ENCODE data around the gene TBX21. TPM values are rescaled to one million over a fixed set of nuclear protein-coding genes. Genes with fewer than 3 reads are reported as not detected.

TBX21 gene
- total RNA-seq, 1 experiment from 2014 or later = not detected

- Histone ChIP-seq H3K27ac (no peak overlapping the region), H3K27me3 (peaks cover 13% of the 10 kb centered on the region), H3K36me3 (no peaks in the 10 kb centered on the region), H3K4me1 (peaks cover 40% of the 10 kb centered on the region), H3K9me3 (replicated peaks) (no peaks in the 10 kb centered on the region), H3K4me3 (no peak overlapping the region)
- no peak for DNase-seq
These were observed 16.7 kb upstream of the TBX21 start for GRCh38 chr17:47716375-47716774.

- H3K4me1 ChIP-seq = peaks cover 40% of the 10 kb centered on the region
These were observed 15.8 kb upstream of the TBX21 start for GRCh38 chr17:47717261-47717697.

GRCh38 chr17:47717979-47718621, 14.9 kb upstream of the TBX21 start:
- no peak for DNase-seq

More at GRCh38 chr17:47717261-47717697, 15.8 kb upstream of the TBX21 start:
- no peak overlapping the region for H3K4me3 ChIP-seq
- H3K36me3 ChIP-seq = no peaks in the 10 kb centered on the region
- no peak overlapping the region for H3K27ac ChIP-seq
- peaks cover 22% of the 10 kb centered on the region for H3K27me3 ChIP-seq
- no peaks in the 10 kb centered on the region for H3K9me3 ChIP-seq (replicated peaks)
- DNase-seq = no peak

GRCh38 chr17:47718634-47719405, 14.2 kb upstream of the TBX21 start:
- Histone ChIP-seq H3K27ac (no peak overlapping the region), H3K36me3 (no peaks in the 10 kb centered on the region), H3K4me3 (no peak overlapping the region), H3K4me1 (peaks cover 42% of the 10 kb centered on the region), H3K9me3 (replicated peaks) (no peaks in the 10 kb centered on the region), H3K27me3 (peaks cover 23% of the 10 kb centered on the region)
- DNase-seq = no peak

More at GRCh38 chr17:47717979-47718621, 14.9 kb upstream of the TBX21 start:
- H3K9me3 ChIP-seq (replicated peaks) = no peaks in the 10 kb centered on the region
- H3K4me3 ChIP-seq = no peak overlapping the region
- no peak overlapping the region for H3K27ac ChIP-seq
- H3K4me1 ChIP-seq = peaks cover 40% of the 10 kb centered on the region
- peaks cover 23% of the 10 kb centered on the region for H3K27me3 ChIP-seq
- H3K36me3 ChIP-seq = no peaks in the 10 kb centered on the region

- Histone ChIP-seq H3K4me3 (no peak overlapping the region), H3K27ac (no peak overlapping the region), H3K9me3 (replicated peaks) (no peaks in the 10 kb centered on the region), H3K4me1 (peaks cover 49% of the 10 kb centered on the region), H3K27me3 (peaks cover 23% of the 10 kb centered on the region), H3K36me3 (no peaks in the 10 kb centered on the region)
- peak; percentile 45 to 53 for DNase-seq
These were observed 13.5 kb upstream of the TBX21 start for GRCh38 chr17:47719411-47720152.

GRCh38 chr17:47720196-47720595, 12.8 kb upstream of the TBX21 start:
- H3K9me3 ChIP-seq (replicated peaks) = no peaks in the 10 kb centered on the region
- H3K27me3 ChIP-seq = peaks cover 23% of the 10 kb centered on the region
- H3K27ac ChIP-seq = no peak overlapping the region
- no peak overlapping the region for H3K4me3 ChIP-seq
- H3K36me3 ChIP-seq = no peaks in the 10 kb centered on the region
- H3K4me1 ChIP-seq = peaks cover 54% of the 10 kb centered on the region
- no peak for DNase-seq

GRCh38 chr17:47720754-47721533, 12.1 kb upstream of the TBX21 start:
- DNase-seq = peak in 1 of 2 experiments; percentile 37
- peaks cover 23% of the 10 kb centered on the region for H3K27me3 ChIP-seq
- H3K9me3 ChIP-seq (replicated peaks) = no peaks in the 10 kb centered on the region
- H3K4me1 ChIP-seq = peaks cover 54% of the 10 kb centered on the region
- H3K36me3 ChIP-seq = no peaks in the 10 kb centered on the region
- H3K4me3 ChIP-seq = no peak overlapping the region
- no peak overlapping the region for H3K27ac ChIP-seq

- no peaks in the 10 kb centered on the region for H3K9me3 ChIP-seq (replicated peaks)
- H3K27ac ChIP-seq = no peak overlapping the region
- H3K4me1 ChIP-seq = peaks cover 55% of the 10 kb centered on the region
- peaks cover 20% of the 10 kb centered on the region for H3K27me3 ChIP-seq
- DNase-seq = no peak
- H3K36me3 ChIP-seq = no peaks in the 10 kb centered on the region
- no peak overlapping the region for H3K4me3 ChIP-seq
These were observed 11.3 kb upstream of the TBX21 start for GRCh38 chr17:47721725-47722124.

GRCh38 chr17:47724705-47725104, 8.3 kb upstream of the TBX21 start:
- Histone ChIP-seq H3K36me3 (no peaks in the 10 kb centered on the region), H3K4me1 (peaks cover 46% of the 10 kb centered on the region), H3K27ac (no peak overlapping the region), H3K9me3 (replicated peaks) (no peaks in the 10 kb centered on the region), H3K27me3 (peaks cover 19% of the 10 kb centered on the region), H3K4me3 (no peak overlapping the region)
- DNase-seq = peak in 1 of 2 experiments; percentile 62

- no peaks in the 10 kb centered on the region for H3K9me3 ChIP-seq (replicated peaks)
- H3K36me3 ChIP-seq = no peaks in the 10 kb centered on the region
- H3K27ac ChIP-seq = no peak overlapping the region
- H3K4me1 ChIP-seq = peaks cover 37% of the 10 kb centered on the region
- peaks cover 15% of the 10 kb centered on the region for H3K27me3 ChIP-seq
- no peak overlapping the region for H3K4me3 ChIP-seq
- no peak for DNase-seq
These were observed 7.5 kb upstream of the TBX21 start for GRCh38 chr17:47725446-47726111.

GRCh38 chr17:47726796-47727703, 6.0 kb upstream of the TBX21 start:
- no peaks in the 10 kb centered on the region for H3K9me3 ChIP-seq (replicated peaks)
- H3K4me1 ChIP-seq = peaks cover 30% of the 10 kb centered on the region
- H3K4me3 ChIP-seq = no peak overlapping the region
- DNase-seq = peak in 1 of 2 experiments; percentile 62
- peaks cover 7% of the 10 kb centered on the region for H3K27me3 ChIP-seq
- H3K27ac ChIP-seq = no peak overlapping the region
- no peaks in the 10 kb centered on the region for H3K36me3 ChIP-seq

- Histone ChIP-seq H3K27me3 (peaks cover 10% of the 10 kb centered on the region), H3K27ac (no peak overlapping the region), H3K36me3 (no peaks in the 10 kb centered on the region), H3K4me3 (no peak overlapping the region), H3K9me3 (replicated peaks) (no peaks in the 10 kb centered on the region), H3K4me1 (peaks cover 30% of the 10 kb centered on the region)
- DNase-seq = peak in 1 of 2 experiments; percentile 38
These were observed 5.4 kb upstream of the TBX21 start for GRCh38 chr17:47727704-47728036.

- peaks cover 30% of the 10 kb centered on the region for H3K4me1 ChIP-seq
- H3K9me3 ChIP-seq (replicated peaks) = no peaks in the 10 kb centered on the region
- H3K27me3 ChIP-seq = peaks cover 13% of the 10 kb centered on the region
- no peaks in the 10 kb centered on the region for H3K36me3 ChIP-seq
- H3K27ac ChIP-seq = no peak overlapping the region
- no peak for DNase-seq
- no peak overlapping the region for H3K4me3 ChIP-seq
These were observed 4.7 kb upstream of the TBX21 start for GRCh38 chr17:47728214-47728877.

All from SJCRH30 (cell line).